NCI-H1694 (cell line): ENCODE measurements around the gene C17orf67.
"Not testable (repeated sequence)": the region's sequence is repeated elsewhere in the genome, so short reads cannot be mapped to it uniquely, and the experiment has no call there.

Experiments
- DNase-seq: peaks from one replicate; lab custom pipeline; 2025; lab: John Stamatoyannopoulos, UW

C17orf67 gene

DNA sequence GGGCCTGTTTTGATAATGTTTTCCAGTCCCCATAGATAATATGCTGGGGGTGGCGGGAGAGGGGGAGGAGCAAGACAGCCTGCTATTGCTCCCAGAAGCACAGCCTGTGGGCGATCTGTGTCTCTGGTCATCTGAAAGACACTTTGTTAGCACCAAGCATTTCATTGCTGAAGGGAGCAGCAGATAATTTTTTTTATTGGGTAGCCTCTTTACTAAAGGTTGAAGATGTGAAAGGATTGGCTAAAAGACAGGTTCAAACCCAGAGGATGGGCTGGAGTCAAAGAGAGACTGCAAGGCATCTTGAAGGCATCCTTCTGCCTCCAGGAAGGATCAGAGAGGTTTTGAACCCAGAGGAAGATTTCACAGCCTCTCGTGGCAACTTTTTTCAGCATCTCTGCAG is 60.6 kb downstream of the C17orf67 start:
- no peak for DNase-seq

DNA sequence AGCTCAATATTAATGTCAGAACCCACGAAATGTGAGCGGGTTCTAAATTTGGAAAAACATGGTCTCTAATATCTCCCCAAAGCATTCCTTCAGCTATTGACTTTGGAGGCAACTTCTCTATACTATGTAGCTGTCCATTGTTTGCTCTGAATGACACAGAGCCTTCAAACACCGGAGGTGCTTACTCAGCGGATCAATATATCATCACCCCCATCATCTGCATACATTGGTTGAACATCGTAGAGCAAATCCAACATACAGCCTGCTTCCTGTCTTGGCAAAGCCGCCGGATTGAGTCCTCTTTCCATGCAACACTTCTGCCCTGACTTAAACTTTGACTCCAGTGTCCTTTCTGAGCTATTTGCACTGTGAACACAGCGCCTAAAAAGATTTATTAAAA is 61.3 kb downstream of the C17orf67 start:
- DNase-seq: no peak

GRCh38 chr17:56771975-56772374 is 61.7 kb downstream of the C17orf67 start:
- DNase-seq: no peak

GRCh38 chr17:56771563-56771962 is 62.2 kb downstream of the C17orf67 start:
- no peak for DNase-seq

DNA sequence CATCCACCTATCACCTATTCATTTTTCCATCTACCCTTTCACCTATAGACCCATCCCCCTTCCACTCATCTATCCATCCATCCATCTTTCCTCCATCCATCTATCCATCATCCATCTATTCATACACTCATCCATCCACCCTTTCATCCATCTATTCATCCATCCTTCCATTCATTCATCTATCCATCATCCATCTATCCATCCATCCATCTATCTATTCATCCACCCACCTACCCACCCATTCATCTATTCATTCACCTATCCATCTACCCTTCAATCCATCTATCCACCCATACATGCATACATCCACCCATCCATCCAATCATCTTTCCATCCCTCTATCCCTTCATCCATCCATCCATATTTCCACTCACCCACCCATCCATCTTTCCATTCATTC is 63.3 kb downstream of the C17orf67 start:
- DNase-seq: no peak

DNA sequence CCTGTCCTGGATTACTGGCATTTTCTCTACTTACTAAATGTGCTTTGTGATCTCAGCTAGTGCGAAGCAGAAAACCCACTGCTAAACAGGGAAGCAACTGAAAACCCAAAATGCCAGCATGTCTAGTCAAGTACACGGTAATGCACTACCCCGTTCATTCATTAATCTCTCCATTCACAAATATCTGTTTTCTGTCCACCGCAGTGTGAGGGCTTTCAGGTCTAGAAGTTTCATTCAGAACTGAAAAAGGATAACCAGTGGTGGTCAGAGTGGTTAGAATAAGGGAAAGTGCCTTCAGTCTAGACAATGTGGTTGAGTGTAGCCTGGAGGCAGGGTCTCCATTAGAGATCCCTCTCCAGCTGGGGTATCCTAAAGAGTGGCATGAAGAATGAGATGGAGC is 68.3 kb downstream of the C17orf67 start:
- no peak for DNase-seq

- no peak for DNase-seq
These were observed 70.7 kb downstream of the C17orf67 start for GRCh38 chr17:56762988-56763387.

DNA sequence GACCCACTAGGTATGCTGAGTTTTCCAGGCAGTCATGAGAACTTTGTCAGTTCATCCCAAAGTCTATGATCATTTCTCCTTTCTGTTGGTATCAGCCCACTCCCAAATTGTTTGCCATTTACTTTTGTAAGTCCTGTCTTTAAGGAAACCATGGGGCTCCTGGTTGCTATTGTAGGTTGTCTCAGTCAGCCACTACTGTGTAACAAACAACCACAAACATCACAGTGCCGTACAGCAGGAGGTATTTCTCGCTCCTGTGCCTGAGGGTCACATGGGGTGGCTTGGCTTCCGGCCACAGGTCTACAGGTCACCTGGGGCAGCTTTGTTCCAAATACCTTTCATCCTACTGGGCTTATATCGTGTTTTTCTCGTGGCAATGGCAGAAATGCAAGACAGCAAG is 71.6 kb downstream of the C17orf67 start:
- DNase-seq: no peak

GRCh38 chr17:56761387-56761786 is 72.3 kb downstream of the C17orf67 start:
- no peak for DNase-seq

- DNase-seq: not testable (repeated sequence)
These were observed 76.1 kb downstream of the C17orf67 start for GRCh38 chr17:56757611-56758010.

DNA sequence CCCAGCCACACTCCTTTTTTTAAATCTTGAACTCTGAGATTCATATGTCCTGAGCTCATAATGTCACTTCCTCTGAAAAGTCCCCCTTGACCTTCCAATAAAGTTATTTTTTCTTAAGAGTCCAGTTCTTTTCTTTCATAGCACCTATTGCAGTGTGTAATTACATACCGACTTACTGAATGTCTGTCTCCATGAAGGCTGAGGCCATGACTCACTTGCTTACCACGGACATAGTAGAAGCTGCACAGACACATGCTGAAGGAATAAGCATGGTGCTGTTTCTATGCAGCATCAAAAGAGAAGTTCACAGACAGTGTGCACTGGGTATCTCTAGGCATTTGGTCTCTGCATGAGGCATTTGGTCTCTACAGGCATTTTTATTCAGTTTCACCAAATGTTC is 77.2 kb downstream of the C17orf67 start:
- DNase-seq: no peak

- DNase-seq: no peak
These were observed 78.4 kb downstream of the C17orf67 start for GRCh38 chr17:56755310-56755709.

DNA sequence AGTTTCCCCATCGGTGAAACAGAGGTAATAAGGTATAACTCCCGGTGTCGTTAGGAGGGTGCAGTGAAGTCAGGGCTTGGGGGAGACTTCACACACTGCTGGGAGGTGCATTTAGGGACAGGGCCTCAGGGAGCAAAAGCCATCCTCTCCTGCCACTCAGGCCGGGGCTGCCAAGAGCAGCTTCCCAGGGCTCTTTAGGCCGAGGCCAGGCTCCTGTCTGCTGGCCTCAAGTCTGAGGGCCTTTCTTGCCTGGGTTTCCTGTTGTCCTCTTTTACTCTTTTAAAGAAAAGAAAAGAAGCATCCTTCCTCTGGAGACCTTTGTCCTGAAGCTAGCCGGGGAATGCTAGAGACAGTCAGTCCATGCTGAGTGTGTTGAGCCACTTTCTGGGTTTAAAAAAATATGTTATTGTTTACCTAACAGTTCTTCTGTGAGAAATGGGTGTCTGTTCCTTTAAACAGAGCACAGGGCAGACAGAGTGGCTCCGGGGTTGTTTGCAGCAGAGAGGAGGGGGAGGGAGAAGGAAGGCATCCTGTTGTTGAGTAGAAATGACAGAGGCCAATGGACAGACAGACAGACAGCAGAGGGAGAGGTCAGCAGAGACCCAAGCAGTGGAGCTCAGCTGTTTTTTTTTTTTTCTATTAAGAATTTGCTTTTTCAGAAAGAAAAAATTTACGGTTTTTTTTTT is 79.1 kb downstream of the C17orf67 start:
- peak; percentile 60 for DNase-seq

- peak; percentile 36 for DNase-seq
These were observed 81.4 kb downstream of the C17orf67 start for GRCh38 chr17:56752263-56752836.

GRCh38 chr17:56751145-56751738 is 82.5 kb downstream of the C17orf67 start:
- no peak for DNase-seq

GRCh38 chr17:56744721-56745120 is 89.0 kb downstream of the C17orf67 start:
- no peak for DNase-seq

DNA sequence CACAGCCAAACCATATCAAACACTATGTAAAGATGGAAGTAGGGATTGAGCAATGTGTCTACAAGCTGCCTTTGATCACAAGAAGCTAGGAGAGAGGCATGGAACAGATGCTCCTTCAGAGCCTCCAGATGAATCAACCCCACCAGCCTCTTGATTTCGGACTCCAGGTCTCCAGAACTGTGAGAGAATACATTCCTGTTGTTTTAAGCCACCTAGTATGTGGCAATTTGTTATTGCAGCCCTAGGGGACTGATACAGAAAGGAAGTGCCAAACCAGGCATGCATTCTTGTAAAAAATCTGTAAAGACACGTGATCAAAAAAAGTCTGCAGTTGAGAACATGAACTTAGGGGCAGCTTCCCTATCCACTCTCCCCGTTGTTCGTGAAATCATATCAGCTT is 91.1 kb downstream of the C17orf67 start:
- DNase-seq: no peak
